Measurements from ENCODE around the gene DLGAP1. TPM values are rescaled to one million over a fixed set of nuclear protein-coding genes. Genes with fewer than 3 reads are reported as not detected.
A peak's percentile ranks its signal among the peaks of the same experiment; 100 is the strongest.

The DLGAP1 gene
- total and polyA plus RNA-seq, 2 experiments from 2014 or later: 17.0 to 48.5 TPM

GRCh38 chr18:3967359-3968180 is 487.5 kb downstream of the DLGAP1 start:
- TF ChIP-seq JUNB (IDR thresholded peaks at IDR 0.05; ENCODE audit: unreplicated experiment): no peak
- TF ChIP-seq ZNF331 (CRISPR knock-in tag; IDR thresholded peaks at IDR 0.05; ENCODE audit: low read depth): no peak
- no peaks in the 10 kb centered on the region for H3K9me3 Mint-ChIP-seq

GRCh38 chr18:3966642-3967358 is 488.3 kb downstream of the DLGAP1 start:
- peaks cover 42% of the 10 kb centered on the region for H3K4me1 Mint-ChIP-seq
- no peaks in the 10 kb centered on the region for H3K36me3 Mint-ChIP-seq (ENCODE audit: low read depth)
- no peak overlapping the region for H2AFZ ChIP-seq
- peaks cover 28% of the 10 kb centered on the region; the same call in 1 of the 2 replicates for H3K4me1 ChIP-seq (ENCODE audit: insufficient read depth)
- no peak overlapping the region; the same call in 2 of the 3 replicates for H3K4me3 Mint-ChIP-seq
- H3K27ac Mint-ChIP-seq: no peak overlapping the region
- H3K79me2 ChIP-seq (replicated peaks; ENCODE audit: insufficient read depth): no peaks in the 10 kb centered on the region
- no peak overlapping the region for H3K4me2 ChIP-seq
- H3K27me3 ChIP-seq (ENCODE audit: insufficient read depth): no peaks in the 10 kb centered on the region
- no peaks in the 10 kb centered on the region for H4K20me1 ChIP-seq (replicated peaks; ENCODE audit: insufficient read depth)
- no peak for ATAC-seq
- no peak for DNase-seq (ENCODE audit: low spot score)
- H3K36me3 ChIP-seq (ENCODE audit: insufficient read depth): no peaks in the 10 kb centered on the region
- H3K27me3 Mint-ChIP-seq (ENCODE audit: insufficient read depth, low read depth, poor library complexity): no peaks in the 10 kb centered on the region
- no peak overlapping the region for H3K27ac ChIP-seq (ENCODE audit: low read depth)
- no peak overlapping the region for H3K4me3 ChIP-seq
- H3K9me2 ChIP-seq (ENCODE audit: insufficient read depth): no peaks in the 10 kb centered on the region
- no peaks in the 10 kb centered on the region for H3F3A ChIP-seq (replicated peaks; ENCODE audit: low read depth)
- no peaks in the 10 kb centered on the region for H3K9me3 Mint-ChIP-seq
- no peak for TF ChIP-seq EZH2 (IDR thresholded peaks at IDR 0.05; ENCODE audit: low read depth, unreplicated experiment)
- TF ChIP-seq ZNF114 (CRISPR knock-in tag; IDR thresholded peaks at IDR 0.05): no peak
- no peak for TF ChIP-seq CREB1 (CRISPR knock-in tag; IDR thresholded peaks at IDR 0.05; ENCODE audit: low read depth)
- TF ChIP-seq CTCF (conservative IDR thresholded peaks at IDR 0.05; ENCODE audit: low read depth in 2 of 2): no peak
- TF ChIP-seq ZNF331 (CRISPR knock-in tag; IDR thresholded peaks at IDR 0.05; ENCODE audit: low read depth): no peak
- no peak for TF ChIP-seq ETS1 (IDR thresholded peaks at IDR 0.05)
- TF ChIP-seq POLR2AphosphoS5 (IDR thresholded peaks at IDR 0.05; ENCODE audit: low read depth): no peak
- no peak for TF ChIP-seq REST (IDR thresholded peaks at IDR 0.05; ENCODE audit: unreplicated experiment)
- TF ChIP-seq STAT1 (IDR thresholded peaks at IDR 0.05; ENCODE audit: unreplicated experiment): no peak
- TF ChIP-seq JUNB (IDR thresholded peaks at IDR 0.05; ENCODE audit: unreplicated experiment): no peak
- TF ChIP-seq NANOG (IDR thresholded peaks at IDR 0.05; ENCODE audit: borderline replicate concordance): no peak

More at GRCh38 chr18:3967359-3968180, 487.5 kb downstream of the DLGAP1 start:
- peak; percentile 92 for ATAC-seq
- H2AFZ ChIP-seq: no peak overlapping the region
- H4K20me1 ChIP-seq (replicated peaks; ENCODE audit: insufficient read depth): no peaks in the 10 kb centered on the region
- H3F3A ChIP-seq (replicated peaks; ENCODE audit: low read depth): no peaks in the 10 kb centered on the region
- no peaks in the 10 kb centered on the region for H3K36me3 ChIP-seq (ENCODE audit: insufficient read depth)
- H3K27me3 Mint-ChIP-seq (ENCODE audit: insufficient read depth, low read depth, poor library complexity): no peaks in the 10 kb centered on the region
- H3K4me1 ChIP-seq (ENCODE audit: insufficient read depth): peaks cover 28% of the 10 kb centered on the region; the same call in 1 of the 2 replicates
- no peak overlapping the region for H3K4me3 Mint-ChIP-seq
- H3K4me1 Mint-ChIP-seq: peaks cover 46% of the 10 kb centered on the region
- H3K27ac Mint-ChIP-seq: no peak overlapping the region
- no peak overlapping the region for H3K4me3 ChIP-seq
- H3K79me2 ChIP-seq (replicated peaks; ENCODE audit: insufficient read depth): no peaks in the 10 kb centered on the region
- H3K36me3 Mint-ChIP-seq (ENCODE audit: low read depth): no peaks in the 10 kb centered on the region
- H3K27me3 ChIP-seq (ENCODE audit: insufficient read depth): no peaks in the 10 kb centered on the region
- no peaks in the 10 kb centered on the region for H3K9me2 ChIP-seq (ENCODE audit: insufficient read depth)
- peak; percentile 78 for DNase-seq (ENCODE audit: low spot score)
- no peak overlapping the region for H3K27ac ChIP-seq (ENCODE audit: low read depth)
- peak overlapping the region; percentile 39 for H3K4me2 ChIP-seq

All from GM23338 (cell line).